OCI-M1 (cell line): ENCODE results near the gene NDUFV2.
"Not testable (repeated sequence)": the region's sequence is repeated elsewhere in the genome, so short reads cannot be mapped to it uniquely, and the experiment has no call there.

Source experiments
- DNase-seq: peaks from one replicate; lab custom pipeline; 2025; lab: John Stamatoyannopoulos, UW

NDUFV2 gene

DNA sequence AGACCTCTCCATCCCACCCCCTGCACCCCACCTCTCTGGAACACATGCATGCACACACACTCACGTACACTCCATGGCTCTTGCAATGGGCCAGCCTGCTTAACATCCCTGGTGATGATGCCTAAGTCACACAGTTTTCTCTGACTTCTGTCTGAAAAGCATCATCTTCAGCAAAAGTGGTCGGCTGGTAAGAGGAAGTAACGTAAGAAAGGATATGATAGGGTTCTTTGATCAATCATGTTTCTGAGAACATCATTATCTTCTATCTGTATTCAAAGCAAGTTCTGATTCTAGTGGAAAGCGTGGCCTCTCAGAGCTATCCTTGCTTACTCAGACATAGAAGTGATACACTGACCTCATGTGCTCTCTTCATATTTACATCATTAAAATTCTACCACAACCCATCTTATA is 11.4 kb upstream of the NDUFV2 start:
- peak; percentile 50 for DNase-seq

DNA sequence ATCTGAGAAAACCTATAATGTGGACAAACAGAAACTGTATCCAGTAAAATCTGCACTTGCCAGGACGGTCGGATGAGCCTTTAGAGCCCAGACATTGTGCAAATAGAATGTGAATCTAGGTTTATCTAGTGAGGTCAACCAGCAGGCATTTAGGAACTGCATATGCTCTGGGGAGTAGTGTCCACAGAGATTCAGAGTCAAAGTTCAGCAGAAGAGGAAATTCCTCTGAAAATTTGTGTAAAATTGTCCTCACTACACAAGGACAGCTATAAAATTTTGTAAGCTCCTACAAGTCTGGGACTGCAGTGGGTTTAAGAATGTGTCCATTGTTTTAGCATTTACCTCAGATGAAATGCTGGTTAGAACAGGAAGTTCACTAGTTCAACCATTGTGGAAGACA is 9.8 kb upstream of the NDUFV2 start:
- no peak for DNase-seq

DNA sequence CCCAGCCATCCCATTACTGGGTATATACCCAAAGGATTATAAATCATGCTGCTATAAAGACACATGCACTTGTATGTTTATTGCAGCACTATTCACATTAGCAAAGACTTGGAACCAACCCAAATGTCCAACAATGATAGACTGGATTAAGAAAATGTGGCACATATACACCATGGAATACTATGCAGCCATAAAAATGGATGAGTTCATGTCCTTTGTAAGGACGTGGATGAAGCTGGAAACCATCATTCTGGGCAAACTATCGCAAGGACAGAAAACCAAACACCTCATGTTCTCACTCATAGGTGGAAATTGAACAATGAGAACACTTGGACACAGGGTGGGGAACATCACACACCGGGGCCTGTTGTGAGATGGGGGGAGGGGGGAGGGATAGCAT is 9.4 kb upstream of the NDUFV2 start:
- DNase-seq, result not testable (repeated sequence)

DNA sequence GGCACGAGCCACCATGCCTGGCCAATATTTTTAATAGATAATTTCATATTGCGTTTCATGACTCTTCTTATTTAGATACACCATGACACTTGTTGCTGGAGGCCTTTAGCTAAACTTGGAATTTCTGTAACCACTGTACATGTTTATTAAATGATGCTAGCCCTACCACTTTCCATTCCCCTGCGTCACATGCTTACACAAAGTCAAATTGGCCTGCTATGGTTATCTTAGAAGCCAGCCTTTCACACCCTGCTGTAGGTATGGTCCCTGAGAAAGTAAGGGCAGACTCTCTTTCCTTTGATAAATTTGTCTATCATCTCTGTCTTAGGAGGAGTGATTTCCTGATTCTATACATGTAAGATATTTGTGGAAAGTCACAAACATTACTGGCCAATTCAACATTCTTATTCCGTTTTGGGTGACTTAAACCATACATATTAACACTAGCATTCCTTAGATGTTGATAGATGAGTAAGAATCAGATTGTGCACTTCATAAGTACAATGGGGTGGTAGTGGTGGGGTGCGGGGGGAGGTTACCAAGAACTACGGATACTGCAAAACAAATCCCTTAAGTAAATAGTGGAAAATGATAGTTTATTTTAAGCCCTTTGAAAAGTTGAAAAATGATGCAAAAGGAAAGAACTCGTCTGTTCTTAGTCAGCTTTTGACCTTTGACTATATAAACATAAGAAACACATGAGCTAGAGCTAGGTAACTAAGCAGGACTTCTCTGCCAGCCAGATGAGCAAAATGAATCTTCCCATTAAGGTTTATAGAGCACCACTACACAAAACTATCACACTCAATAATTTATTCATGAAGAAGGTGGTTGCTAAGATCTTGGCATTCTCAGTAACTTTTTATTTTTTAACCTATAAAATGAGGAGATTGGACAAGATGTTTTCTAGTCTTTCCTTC is 7.9 kb upstream of the NDUFV2 start:
- no peak for DNase-seq

DNA sequence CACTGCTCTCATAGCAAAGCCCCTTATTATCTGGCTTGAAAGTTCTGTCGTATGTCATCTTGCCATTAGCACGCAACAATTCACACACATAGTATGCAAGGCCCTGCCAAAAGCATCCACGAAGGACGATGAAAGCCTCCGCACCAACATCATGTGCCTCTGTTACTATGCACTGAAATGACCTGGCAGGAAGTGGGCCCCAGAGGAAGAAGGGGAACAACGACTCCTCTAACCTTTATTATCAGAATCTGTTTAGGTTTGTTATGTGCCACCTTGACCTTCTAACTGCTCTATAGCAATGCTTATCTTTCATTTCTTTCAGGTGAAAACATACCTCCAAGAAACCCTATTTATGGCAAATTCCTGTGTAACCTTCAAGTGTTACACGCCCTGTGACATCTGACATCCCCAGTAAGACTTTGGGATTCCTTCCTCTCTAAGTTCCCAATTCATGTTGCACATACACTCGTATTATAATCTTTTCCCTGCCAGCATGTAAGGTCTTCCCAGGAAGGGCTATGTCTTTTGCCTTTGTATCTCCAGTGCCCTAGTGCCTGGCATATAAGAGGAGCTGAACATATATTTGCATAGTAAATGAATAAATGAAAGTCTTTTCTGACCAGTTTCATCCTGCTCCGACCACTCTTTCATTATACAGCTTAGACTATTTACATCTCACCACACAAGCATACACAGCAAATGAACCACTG is 7.0 kb upstream of the NDUFV2 start:
- DNase-seq, result no peak

DNA sequence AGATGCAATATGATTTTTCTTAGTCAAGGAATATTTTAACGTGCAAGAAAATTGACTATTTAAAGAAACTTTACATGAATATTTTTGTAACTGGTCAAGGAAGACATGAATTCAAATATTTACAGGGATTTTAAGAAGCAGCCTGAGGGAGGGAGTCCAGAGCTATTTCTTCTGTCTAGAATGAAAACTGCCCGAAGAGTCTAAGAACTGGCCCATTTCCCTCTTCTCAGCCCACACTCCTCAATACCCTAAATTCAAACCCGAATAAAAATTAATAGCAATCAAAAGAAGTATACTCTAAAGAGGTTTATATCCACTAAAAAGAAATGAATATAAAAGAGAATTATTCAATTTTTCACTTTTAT is 6.5 kb upstream of the NDUFV2 start:
- DNase-seq, result no peak

DNA sequence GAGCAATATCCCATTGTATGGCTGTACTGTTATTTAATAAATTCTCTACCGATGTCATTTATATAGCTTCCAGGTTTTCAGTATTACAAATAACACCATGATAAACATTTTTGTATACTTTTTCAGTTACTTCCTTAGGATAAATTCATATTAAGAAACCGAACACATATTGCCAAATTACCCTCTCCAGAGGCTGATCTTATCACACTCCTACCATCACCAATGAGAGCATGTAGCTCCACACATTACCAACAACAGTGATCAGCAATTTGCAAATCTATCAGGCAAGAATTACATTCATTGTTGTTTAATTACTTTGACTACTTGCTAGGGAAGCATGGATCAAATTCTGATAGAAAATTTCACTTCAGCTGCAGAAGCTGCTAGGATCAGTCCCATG is 5.8 kb upstream of the NDUFV2 start:
- DNase-seq, result no peak

DNA sequence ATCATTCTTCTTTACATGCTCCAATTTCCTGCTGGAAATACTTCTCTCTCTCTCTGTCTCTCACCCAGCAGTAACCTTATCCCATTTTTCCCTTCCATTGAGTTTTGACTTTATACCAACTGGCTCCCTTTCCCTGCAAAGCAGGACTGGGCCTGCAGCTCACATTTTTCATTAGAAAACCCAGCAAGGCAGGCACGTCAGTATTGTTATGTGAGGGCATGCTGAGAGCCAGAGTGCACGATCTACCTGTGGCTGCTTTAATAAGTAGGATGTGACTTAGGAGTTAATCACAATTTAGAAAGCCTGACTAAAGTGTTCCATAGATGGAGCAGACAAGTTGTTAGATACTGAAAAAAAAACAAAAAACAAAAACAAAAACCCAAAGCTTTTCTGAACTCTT is 5.2 kb upstream of the NDUFV2 start:
- no peak for DNase-seq

DNA sequence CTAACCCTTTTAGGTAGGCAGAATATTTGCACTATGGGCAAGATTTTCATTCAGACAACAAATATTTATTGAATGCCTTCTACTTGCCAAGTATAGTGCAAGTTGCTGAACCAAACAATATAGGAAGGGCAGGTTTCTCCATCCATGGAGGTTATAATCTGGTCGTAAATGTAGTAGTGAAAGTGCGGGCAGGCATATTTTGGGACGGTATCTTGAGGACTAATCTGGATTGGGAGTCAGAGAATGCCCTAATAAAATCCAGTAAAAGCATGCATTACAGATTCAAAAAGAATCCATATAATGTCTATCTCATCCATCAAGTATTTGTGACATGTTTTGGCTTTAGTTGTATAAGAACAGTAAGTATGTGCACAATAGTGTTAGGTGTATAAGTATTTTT is 1.7 kb upstream of the NDUFV2 start:
- DNase-seq, result no peak

DNA sequence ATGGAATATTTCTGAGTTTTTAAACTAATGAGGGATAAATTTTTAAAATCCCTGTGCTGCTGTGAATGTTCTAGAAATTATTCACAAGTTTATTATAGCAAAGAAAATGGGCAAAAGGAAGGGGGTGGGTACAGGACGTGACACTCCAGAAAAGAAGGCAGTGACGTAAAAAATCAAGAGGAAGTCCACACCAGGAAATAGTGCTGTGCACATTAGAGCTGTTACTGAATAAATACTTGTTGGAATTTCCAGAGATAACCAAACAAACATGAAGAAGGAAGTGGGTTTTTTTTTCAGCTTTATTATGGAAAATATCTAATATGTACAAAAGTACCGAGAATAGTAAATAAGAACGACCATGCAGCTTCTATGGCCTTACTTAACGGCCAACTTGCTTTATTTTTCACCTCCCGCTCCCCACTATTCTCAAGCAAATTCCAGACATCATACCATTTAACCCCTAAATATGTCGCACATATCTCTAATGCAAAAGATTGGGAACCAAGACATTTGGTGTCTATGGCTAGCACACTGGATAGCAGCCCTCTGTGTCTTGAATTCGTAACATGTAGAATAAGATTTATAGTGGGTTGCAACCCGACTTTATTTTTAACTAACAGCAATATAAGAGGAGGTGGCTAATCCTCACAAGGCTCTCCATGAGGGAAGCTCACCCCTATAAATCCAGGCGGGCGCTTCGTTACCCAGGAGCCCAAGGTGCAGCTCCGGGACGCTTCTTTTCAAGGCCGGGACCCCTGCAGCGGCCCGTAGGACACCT is 580 bp upstream of the NDUFV2 start:
- peak; percentile 87 for DNase-seq

DNA sequence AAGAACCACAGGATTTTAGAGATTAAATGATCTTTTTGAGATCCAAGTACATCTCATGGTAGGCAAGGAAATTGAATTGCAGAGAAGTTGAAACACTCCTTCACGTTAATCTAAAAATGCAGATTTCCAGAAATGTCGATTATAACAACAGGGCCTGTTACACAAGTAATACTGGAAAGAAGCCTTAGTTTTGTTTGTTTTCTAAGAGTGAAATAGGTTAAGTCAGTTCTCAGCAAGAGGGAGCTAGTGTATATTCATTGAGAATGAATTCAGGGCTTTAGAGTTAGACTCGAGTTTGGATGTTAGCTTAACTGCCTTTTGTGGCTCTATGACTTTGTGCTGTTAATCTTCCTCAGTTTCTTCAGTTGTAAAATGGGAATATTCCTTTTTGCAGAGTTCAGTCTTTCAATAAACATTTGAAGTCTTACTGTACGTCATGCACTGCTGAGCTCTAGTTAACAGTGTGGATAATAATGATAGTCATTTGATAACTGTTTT is 926 bp downstream of the NDUFV2 start:
- peak; percentile 81 for DNase-seq

DNA sequence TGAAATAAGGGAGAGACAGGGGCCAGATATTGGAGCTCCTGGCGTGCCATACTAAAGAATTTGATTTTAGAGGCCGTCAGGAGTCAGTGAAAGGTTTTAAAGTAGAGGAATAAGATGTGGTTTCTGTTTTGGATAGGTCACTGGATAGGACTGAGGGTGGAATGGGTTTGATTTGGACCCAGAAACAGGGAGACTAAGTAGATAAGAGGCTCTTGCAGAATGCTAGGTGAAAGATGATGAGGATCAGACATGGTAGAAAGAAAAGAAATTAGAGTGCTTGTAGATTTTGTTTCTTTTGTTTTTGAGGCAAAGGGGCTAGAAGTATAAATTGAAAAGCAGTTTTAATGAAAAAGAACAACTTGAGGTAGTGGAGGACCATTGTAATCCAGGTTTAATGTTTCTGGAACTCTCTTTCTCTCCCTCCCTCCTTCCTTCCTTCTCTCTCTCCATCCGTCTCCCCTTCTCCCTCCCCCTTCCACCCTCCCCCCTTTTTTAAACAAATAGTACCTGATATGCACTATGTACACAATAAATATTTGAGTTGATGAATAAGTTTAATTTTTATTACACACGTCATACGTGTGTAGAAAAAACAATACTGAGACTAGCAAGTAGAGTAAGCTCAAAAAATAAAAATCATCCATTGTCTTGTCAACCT is 1.9 kb downstream of the NDUFV2 start:
- peak; percentile 54 for DNase-seq

DNA sequence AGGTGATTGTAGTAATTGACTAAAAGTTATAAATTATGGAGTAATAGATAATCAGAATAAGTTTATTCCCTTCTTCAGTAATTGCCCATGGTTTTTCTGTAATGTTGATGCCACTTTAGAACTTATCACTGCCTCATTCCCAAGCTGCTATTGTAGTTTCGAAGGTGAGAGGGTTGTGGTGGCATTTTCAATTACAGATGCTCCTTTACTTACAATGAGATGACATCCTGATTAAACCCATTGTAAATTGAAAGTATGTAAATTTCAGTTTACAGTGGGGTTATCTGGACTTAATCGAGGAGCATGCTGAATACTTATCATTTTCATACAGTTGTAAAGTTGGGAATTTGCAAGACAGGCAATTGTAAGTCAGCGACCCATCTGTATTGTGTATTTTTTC is 2.9 kb downstream of the NDUFV2 start:
- DNase-seq, result no peak

DNA sequence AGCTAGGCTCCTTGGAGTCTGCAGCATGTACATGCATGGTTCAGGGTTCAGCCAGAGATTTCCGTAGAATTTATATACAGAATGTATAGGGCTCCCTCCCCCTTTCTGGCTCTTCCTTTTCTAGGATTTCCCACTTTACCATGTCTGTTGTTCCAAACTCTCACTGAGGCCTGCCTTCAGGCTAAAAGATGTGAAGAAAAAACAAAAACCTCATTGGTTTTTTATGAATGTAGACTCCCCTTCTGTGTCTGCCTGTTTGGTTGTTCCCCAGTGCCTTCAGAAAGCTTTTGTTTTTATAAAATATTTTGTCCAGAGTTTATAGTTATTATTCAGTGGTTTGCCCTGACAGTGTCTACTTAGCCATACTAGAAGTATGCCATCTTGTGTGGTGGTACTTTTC is 3.6 kb downstream of the NDUFV2 start:
- no peak for DNase-seq

DNA sequence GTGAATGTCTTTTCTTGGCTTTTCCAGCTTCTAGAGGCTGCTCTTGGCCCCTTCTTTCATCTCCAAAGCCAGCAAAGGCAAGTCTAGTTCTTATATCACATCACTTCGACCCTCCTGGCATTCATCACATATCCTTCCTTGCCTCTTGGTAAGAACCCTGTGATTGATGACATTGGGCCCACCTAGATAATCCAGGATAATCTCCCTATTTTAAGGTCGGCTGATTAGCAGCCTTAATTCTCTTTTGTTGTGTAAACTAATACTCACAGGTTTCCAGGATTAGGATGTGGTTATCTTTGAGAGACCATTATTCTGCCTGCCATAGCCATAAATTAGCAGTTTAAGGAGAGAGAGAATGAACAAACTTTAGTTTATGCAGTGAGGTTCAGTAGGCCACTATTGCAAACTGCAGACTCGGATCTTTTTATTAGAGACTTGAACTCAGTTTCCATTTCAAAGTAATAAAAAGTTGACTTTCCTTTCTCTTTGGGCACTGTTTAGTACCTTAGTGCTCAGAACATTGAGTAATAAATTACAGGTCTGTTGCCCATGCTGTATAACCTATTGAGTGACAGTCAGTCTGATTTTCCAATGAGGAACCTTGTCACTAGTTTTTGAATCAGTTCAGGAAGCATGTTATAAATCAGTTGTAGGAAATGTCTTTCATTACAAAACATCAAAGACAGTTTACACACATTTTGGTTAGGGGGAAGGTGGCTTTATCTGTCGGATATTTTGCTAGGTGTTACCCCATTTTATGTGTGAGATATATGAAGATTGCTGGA is 4.5 kb downstream of the NDUFV2 start:
- no peak for DNase-seq

DNA sequence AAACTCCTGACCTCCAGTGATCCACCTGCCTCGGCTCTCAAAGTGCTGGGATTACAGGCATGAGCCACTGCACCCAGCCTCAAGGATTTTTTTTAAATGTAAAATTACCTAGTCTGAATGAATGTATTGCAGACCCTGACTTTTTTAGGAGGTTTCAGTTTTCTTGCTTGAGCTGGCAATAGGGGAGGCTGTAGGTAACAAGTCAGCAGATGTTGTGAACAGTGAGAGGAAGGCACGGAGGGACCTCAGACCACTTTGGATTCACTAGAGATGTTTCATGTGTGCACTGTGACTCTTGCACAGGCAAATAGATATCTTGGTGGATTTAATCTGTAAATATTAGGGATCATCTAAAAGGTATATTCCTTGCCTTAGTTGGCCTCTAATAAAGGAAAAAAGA is 6.4 kb downstream of the NDUFV2 start:
- no peak for DNase-seq

DNA sequence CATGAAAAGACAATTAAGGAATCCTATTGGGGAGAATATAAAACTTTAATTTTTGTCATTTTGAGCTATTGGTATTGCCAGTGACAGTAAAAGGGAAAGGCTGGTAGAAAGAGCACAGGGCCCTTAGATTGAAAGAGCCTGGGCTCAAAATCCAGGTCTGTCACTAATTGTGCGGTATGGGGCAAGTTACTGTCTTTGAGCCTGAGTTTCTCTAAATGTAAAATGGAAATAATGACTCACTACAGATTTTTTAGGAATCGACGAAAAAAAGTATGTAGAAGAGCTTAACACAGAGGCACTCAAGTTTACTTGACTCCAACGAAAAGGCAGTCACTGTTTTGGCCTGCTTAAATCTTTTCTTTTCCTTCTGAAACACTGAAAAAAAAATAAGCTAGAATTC is 7.0 kb downstream of the NDUFV2 start:
- DNase-seq, result no peak

DNA sequence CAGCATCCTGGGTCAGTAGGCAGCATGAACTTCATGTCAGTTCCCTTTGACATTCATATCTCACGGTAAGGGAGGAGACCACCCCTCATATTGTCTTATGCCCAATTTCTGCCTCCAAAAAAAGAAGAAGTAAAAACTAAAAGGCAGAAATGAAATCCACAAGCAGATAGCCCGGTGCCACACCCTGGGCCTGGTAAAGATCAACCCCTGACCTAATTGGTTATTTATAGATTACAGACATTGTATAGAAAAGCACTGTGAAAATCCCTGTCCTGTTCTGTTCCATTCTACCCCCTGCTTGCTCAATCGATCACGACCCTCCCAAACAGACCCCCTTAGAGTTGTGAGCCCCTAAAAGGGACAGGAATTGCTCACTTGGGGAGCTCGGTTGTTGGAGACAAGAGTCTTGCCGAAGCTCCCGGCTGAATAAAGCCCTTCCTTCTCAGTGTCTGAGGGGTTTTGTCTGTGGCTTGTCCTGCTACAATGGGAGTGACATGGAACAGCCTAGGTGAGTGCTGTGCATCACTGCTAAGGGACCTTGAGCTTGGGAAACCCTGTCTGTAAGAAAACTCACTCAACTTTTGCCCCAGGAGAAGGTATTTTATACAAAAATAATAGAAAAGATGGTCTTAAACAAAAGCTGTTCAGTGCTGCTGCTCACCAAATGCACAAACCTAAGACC is 11.1 kb downstream of the NDUFV2 start:
- DNase-seq, result peak; percentile 59

DNA sequence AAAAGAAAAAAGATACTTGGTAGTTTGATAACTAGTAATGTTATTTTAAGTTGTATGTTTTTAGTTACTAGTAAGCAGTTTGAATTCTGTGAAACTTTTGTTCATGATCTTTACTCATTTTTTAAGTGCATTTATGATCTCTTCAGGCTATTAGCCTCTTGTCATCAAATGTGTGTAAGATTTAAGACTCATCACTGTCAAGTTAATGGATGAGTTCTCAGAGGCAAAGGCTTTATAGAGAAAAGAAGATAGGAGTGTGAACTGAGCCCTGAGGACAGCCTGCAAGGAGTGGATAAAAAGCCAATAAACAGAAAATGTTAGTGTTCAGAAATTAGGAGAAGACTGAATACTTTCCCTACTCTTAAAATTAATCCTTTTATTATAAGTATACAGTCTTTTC is 13.5 kb downstream of the NDUFV2 start:
- peak; percentile 35 for DNase-seq

DNA sequence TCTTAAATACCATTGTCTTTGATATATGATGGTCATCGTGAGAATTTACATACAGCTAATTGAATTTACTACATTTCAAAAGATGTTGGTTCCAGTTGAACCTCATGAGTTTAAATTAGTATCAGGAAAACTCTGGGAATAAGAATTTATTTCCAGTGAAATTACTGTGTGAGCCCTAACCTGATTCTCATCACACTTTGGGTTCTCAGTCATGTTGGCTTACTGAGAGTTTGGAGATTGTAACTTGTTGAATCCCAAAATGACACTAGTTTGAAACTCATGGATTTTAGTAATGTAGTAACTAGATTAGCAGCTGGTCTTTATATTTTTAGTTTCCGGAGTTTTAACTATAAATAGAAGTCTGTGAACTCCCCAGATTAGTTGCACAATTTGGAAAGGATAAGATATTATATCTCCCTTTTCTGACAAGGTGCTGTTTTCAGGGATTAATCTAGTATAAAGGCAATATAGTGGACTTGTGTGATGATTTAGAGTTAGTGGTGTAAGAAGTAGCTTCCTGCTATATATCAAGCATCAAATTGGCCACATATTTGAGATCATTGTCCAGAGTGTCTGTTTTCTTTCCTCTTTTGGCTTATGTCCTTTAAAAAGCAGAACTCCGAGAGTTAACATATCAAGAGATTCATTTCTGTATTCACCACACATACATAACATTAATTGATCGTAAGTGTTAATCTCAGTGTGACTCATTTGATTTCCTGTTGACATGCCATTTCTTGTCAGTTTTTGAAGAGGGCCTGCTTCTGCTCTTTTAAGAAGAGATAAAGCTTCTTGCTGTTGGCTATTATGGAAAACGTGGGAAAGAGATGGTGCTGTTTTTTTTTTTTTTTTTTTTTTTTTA is 15.7 kb downstream of the NDUFV2 start:
- DNase-seq, result peak; percentile 89
